Common myeloid progenitor, CD34-positive (primary cell): Measurements from ENCODE around the gene MRPL14.

Experiments
- CTCF ChIA-PET: fragments of 350-600 bp; sonication (Branson Sonifier 250); formaldehyde crosslinking; loops from one replicate; lab custom pipeline; 2021; ENCODE audit warnings: antibody characterized with exemption; lab: Charles Lee
- POLR2A ChIA-PET: fragments of 350-600 bp; sonication (Branson Sonifier 250); formaldehyde crosslinking; loops from one replicate; lab custom pipeline; 2021; ENCODE audit warnings: antibody characterized with exemption; lab: Charles Lee
- DNase-seq, 3 donors: peaks; one replicate each; pipeline versions ENCODE4 v3.0.0 to v3.0.0-alpha.2; 2013
- H3K27ac ChIP-seq, 2 experiments: 1 replicate in 1 of 2; 2 replicates in 1 of 2; pipeline ENCODE4 v1.7.0; 2013; ENCODE audit warnings: inconsistent platforms in 2 of 2, low read length in 2 of 2, mild to moderate bottlenecking in 2 of 2, low read depth in 1 of 2, moderate library complexity in 1 of 2; ENCODE audit not compliant: severe bottlenecking in 2 of 2, insufficient read depth in 1 of 2, poor library complexity in 1 of 2
- H3K27me3 ChIP-seq, 5 experiments: replicated peaks in 2 of 5; 1 replicate in 3 of 5; 2 replicates in 2 of 5; pipeline versions ENCODE4 v1.6.1 to v1.7.0; 2013; ENCODE audit warnings: low read length in 4 of 5, mild to moderate bottlenecking in 2 of 5, moderate library complexity in 2 of 5, inconsistent platforms in 1 of 5; ENCODE audit not compliant: insufficient read depth in 5 of 5, control insufficient read depth in 4 of 5
- H3K36me3 ChIP-seq, 4 experiments: 1 replicate in 2 of 4; 2 replicates in 2 of 4; pipeline versions ENCODE4 v1.6.1 to v1.7.0; 2013; ENCODE audit warnings: low read length in 3 of 4, control low read depth in 1 of 4, mild to moderate bottlenecking in 1 of 4; ENCODE audit not compliant: control insufficient read depth in 4 of 4, insufficient read depth in 4 of 4
- H3K4me1 ChIP-seq, 4 experiments: 1 replicate in 3 of 4; 2 replicates in 1 of 4; pipeline versions ENCODE4 v1.6.1 to v1.7.1; 2013; ENCODE audit warnings: low read length in 3 of 4, mild to moderate bottlenecking in 3 of 4, control low read depth in 1 of 4, inconsistent platforms in 1 of 4, moderate library complexity in 1 of 4; ENCODE audit not compliant: control insufficient read depth in 4 of 4, insufficient read depth in 4 of 4; ENCODE audit errors: control extremely low read depth in 1 of 4
- H3K4me3 ChIP-seq, 7 experiments: 1 replicate in 4 of 7; 2 replicates in 3 of 7; pipeline versions ENCODE4 v1.5.1 to v1.7.0; 2013; ENCODE audit warnings: mild to moderate bottlenecking in 7 of 7, low read length in 6 of 7, moderate library complexity in 6 of 7, inconsistent platforms in 2 of 7, low read depth in 2 of 7, control low read depth in 1 of 7; ENCODE audit not compliant: insufficient read depth in 4 of 7, control insufficient read depth in 1 of 7; ENCODE audit errors: extremely low read depth in 1 of 7
- H3K9me3 ChIP-seq, 5 experiments: 1 replicate in 4 of 5; 2 replicates in 1 of 5; pipeline versions ENCODE4 v1.6.1 to v1.7.1; 2013; ENCODE audit warnings: low read length in 4 of 5, mild to moderate bottlenecking in 2 of 5, inconsistent platforms in 1 of 5, low read depth in 1 of 5, moderate library complexity in 1 of 5; ENCODE audit not compliant: control insufficient read depth in 4 of 5, insufficient read depth in 2 of 5; ENCODE audit errors: control extremely low read depth in 1 of 5
- WGBS: methylation state at CpG from one replicate; pipeline ENCODE4 v1.1.5; 2013; ENCODE audit not compliant: insufficient coverage; 5-methylcytosine and 5-hydroxymethylcytosine counted together

MRPL14 gene

DNA sequence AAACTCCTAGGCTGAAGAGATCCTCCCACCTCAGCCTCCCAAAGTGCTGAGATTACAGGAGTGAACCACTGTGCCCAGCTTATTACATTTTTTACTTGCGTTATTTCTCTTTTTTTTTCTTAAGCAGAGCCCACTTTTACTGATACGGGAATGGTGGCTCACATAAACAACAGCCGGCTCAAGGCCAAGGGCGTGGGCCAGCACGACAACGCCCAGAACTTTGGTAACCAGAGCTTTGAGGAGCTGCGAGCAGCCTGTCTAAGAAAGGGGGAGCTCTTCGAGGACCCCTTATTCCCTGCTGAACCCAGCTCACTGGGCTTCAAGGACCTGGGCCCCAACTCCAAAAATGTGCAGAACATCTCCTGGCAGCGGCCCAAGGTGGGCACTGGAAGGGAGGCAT is 41.9 kb upstream of the MRPL14 start:
- ChIA-PET POLR2A (interaction anchor here (0.5 kb wide), 1 partner anchor 376 kb away, joined by 3 read pairs; no protein-coding TSS in a partner anchor), CTCF (interaction anchor here (0.7 to 4.9 kb wide), 15 partner anchors 8 to 170 kb away, joined by 3 to 65 read pairs (median 3); no protein-coding TSS in a partner anchor)
- 97% methylated on average over 8 of the region's 9 CpGs for WGBS

DNA sequence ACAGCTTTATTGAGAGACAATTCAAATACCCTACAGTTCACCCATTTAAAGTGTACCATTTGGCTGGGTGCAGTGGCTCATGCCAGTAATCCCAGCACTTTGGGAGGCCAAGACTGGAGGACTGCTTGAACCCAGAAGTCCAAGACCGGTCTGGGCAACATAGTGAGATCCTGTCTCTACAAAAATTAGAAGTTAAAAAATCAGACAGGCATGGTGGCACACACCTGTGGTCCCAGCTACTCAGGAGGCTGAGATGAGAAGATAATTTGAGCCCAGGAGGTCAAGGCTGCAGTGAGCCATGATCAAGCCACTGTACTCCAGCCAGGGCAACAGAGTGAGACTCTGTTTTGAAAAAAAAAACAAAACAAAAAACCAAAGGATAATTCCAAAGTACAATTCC is 40.3 kb upstream of the MRPL14 start:
- H3K9me3 ChIP-seq = no peaks in the 10 kb centered on the region
- 100% methylated on average over 1 of the region's 1 CpG for WGBS
- no peak for DNase-seq
- no peak overlapping the region for H3K4me3 ChIP-seq
- H3K36me3 ChIP-seq = no peaks in the 10 kb centered on the region
- POLR2A ChIA-PET = no interaction called here
- H3K4me1 ChIP-seq = peaks cover 0 to 18% (median 12%) of the 10 kb centered on the region in 4 experiments
- H3K27ac ChIP-seq = no peak overlapping the region
- no peaks in the 10 kb centered on the region for H3K27me3 ChIP-seq
- CTCF ChIA-PET = no interaction called here

More for the DNA sequence above, 41.9 kb upstream of the MRPL14 start:
- no peaks in the 10 kb centered on the region for H3K36me3 ChIP-seq
- peaks cover 0 to 23% (median 15%) of the 10 kb centered on the region in 4 experiments for H3K4me1 ChIP-seq
- no peak for DNase-seq
- H3K27me3 ChIP-seq = no peaks in the 10 kb centered on the region
- H3K4me3 ChIP-seq = no peak overlapping the region
- no peak overlapping the region for H3K27ac ChIP-seq
- H3K9me3 ChIP-seq = no peaks in the 10 kb centered on the region

DNA sequence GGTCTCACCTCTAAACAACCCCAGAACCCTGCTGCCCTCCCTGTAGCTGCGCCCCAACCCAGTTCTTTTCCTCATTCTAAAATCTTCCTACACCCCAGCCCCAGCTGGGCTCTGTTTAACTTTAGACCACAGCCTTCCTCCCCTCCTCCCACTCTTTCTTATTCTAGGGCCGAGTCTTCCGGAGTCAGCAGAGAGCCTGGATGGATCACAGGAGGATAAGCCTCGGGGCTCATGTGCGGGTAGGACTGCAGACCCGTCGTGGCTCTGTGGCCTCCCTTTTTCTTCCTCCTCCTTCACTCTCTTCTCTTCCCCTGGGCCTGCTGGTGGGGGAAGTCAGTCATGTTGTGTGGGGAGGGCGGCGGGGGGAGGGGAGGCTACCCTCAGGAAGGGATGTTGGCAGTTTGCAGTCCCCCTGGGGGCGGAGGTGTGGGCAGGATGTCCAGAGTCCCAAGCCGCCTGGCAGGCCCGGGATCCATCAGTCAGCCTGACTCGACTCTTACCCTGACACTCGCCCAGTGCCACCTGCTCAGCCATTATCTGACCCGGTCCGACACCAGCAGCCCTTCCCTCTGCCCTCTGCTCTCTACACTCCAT is 39.4 kb upstream of the MRPL14 start:
- Histone ChIP-seq H3K9me3 (no peaks in the 10 kb centered on the region), H3K4me1 (peaks cover 0 to 15% (median 12%) of the 10 kb centered on the region in 4 experiments), H3K4me3 (peak overlapping the region in 1 of 7 experiments; percentile 21), H3K36me3 (no peaks in the 10 kb centered on the region), H3K27me3 (no peaks in the 10 kb centered on the region), H3K27ac (peak overlapping the region in 1 of 2 experiments; percentile 31)
- POLR2A ChIA-PET = no interaction called here
- CTCF ChIA-PET = interaction anchor here (1.2 to 1.4 kb wide), 3 partner anchors 16 to 90 kb away, joined by 3 to 4 read pairs (median 3); no protein-coding TSS in a partner anchor
- peak in 2 of 3 donors; percentile 58 to 60 for DNase-seq
- WGBS = 7% methylated on average over 6 of the region's 16 CpGs

DNA sequence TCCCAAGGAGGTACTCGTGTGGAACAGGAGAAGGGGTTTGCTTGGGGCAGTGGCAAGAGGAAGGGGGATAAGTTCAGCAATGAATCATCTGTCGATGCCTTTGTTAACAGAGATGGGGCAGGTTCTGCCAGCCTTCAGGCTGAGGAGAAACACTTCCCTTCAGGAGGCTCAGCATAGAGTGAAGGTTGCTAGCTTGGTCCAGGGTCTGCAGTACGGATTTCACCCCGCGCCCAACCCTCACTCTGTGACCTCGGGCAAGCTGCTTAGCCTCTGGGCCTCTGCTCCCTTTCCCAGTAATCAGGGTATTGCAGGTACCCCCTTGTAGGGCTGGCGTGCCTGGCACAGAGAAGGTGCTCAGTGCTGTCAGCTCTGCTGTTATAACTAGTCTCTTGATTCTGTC is 38.9 kb upstream of the MRPL14 start:
- Histone ChIP-seq H3K27ac (no peak overlapping the region), H3K4me3 (no peak overlapping the region), H3K36me3 (no peaks in the 10 kb centered on the region), H3K4me1 (peaks cover 0 to 15% (median 12%) of the 10 kb centered on the region in 4 experiments), H3K27me3 (no peaks in the 10 kb centered on the region), H3K9me3 (no peaks in the 10 kb centered on the region)
- 70% methylated on average over 6 of the region's 7 CpGs for WGBS
- DNase-seq = no peak
- ChIA-PET CTCF (interaction anchor here (0.9 to 1.4 kb wide), 4 partner anchors 16 to 146 kb away, joined by 3 to 4 read pairs (median 4); no protein-coding TSS in a partner anchor), POLR2A (no interaction called here)

DNA sequence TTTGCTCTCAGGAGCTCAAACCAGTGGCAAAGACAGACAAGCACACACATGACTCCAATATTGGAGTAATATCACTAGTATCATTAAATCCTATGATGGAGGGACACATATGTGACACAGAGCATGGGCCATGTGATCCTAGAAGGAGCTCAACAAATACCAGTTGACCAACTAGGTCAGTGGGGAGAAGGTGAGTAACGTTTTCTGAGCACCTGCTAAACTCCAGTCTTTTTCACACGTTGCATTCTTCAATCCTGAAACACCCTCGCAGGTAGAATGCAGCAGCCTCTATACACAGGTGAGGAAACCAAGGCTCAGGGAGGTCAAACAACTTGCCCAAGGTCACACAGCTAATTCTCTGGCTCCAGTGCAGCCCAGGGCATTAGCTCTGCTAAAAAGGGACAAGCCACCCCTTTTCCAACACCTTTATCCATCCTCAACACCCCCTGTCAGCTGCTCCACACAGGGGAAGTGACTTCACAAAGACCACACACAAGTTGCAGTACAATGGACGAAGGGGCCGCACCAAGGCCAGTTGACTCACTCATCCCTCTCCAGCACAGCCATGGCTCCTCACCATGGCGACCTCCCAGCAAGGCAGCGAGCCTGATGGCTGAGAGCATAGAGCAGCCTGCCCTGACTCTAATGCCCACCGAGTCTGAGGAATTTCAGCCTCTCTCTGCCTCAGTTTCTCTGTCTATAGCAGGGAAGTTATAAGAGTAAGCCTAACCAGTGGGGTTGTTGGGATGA is 35.8 kb upstream of the MRPL14 start:
- WGBS = 98% methylated on average over 6 of the region's 8 CpGs
- CTCF ChIA-PET = interaction anchor here (0.9 to 4.2 kb wide), 10 partner anchors 9 to 107 kb away, joined by 3 to 19 read pairs (median 3); partner anchors contain the start of gene TMEM151B

DNA sequence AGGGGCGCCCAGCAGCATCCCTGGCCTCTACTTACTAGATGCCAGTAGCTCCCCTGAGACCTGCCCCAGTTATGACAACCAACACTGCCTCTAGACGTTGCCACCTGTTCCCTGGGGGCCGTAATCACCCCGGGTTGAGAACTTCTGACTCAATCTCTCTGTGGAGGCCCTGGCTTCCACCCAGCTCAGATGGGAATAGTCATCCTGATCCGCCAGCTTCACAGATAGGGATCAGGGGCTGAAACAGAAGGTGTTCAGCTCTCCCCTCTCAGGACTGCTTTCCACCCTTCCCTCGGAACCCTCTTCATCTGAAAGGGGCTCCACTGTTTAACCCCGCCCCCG is 34.7 kb upstream of the MRPL14 start:
- 94% methylated on average over 3 of the region's 8 CpGs for WGBS
- ChIA-PET CTCF (interaction anchor here (1.0 to 4.2 kb wide), 12 partner anchors 9 to 93 kb away, joined by 3 to 19 read pairs (median 5); no protein-coding TSS in a partner anchor), POLR2A (no interaction called here)
- no peaks in the 10 kb centered on the region for H3K36me3 ChIP-seq
- no peaks in the 10 kb centered on the region for H3K9me3 ChIP-seq
- H3K27ac ChIP-seq = no peak overlapping the region
- DNase-seq = no peak
- H3K4me3 ChIP-seq = no peak overlapping the region
- H3K4me1 ChIP-seq = peaks cover 0 to 17% (median 11%) of the 10 kb centered on the region in 4 experiments
- no peaks in the 10 kb centered on the region for H3K27me3 ChIP-seq

More for the DNA sequence above, 35.8 kb upstream of the MRPL14 start:
- no peak for DNase-seq
- H3K36me3 ChIP-seq = no peaks in the 10 kb centered on the region
- H3K9me3 ChIP-seq = no peaks in the 10 kb centered on the region
- H3K4me3 ChIP-seq = no peak overlapping the region
- no peaks in the 10 kb centered on the region for H3K27me3 ChIP-seq
- H3K4me1 ChIP-seq = peaks cover 0 to 15% (median 12%) of the 10 kb centered on the region in 4 experiments
- POLR2A ChIA-PET = no interaction called here
- H3K27ac ChIP-seq = no peak overlapping the region
